WTC11 (cell line): Measurements from ENCODE around the gene CDH13.

Source experiments
- CTCF ChIP-seq: fragments of 200-600 bp; IDR thresholded peaks from 2 replicates; pipeline ENCODE4 v1.8.0; 2022; ENCODE audit warnings: antibody characterized with exemption
- E2F1 ChIP-seq: sonication (generic); formaldehyde crosslinking; IDR thresholded peaks from 2 replicates; pipeline ENCODE4 v1.8.0; 2022; ENCODE audit warnings: mild to moderate bottlenecking, missing genetic modification reagents
- ESRRA ChIP-seq: sonication (generic); formaldehyde crosslinking; IDR thresholded peaks from 2 replicates; pipeline ENCODE4 v1.8.1; 2022; ENCODE audit warnings: mild to moderate bottlenecking, missing genetic modification reagents, borderline replicate concordance
- ETV6 ChIP-seq: sonication (generic); formaldehyde crosslinking; IDR thresholded peaks from 2 replicates; pipeline ENCODE4 v1.8.1; 2022; ENCODE audit warnings: mild to moderate bottlenecking, missing genetic modification reagents
- HMGXB4 ChIP-seq: sonication (generic); formaldehyde crosslinking; IDR thresholded peaks from 2 replicates; pipeline ENCODE4 v1.8.1; 2023; ENCODE audit warnings: mild to moderate bottlenecking, moderate library complexity, missing genetic modification reagents
- JAZF1 ChIP-seq: fragments of 250-450 bp; sonication (Bioruptor Pico); IDR thresholded peaks from 2 replicates; pipeline ENCODE4 v1.9.0; 2021; ENCODE audit warnings: moderate library complexity, mild to moderate bottlenecking, inconsistent platforms
- NR1H2 ChIP-seq: sonication (generic); formaldehyde crosslinking; IDR thresholded peaks from 2 replicates; pipeline ENCODE4 v1.9.0; 2021; ENCODE audit warnings: mild to moderate bottlenecking, moderate library complexity, missing genetic modification reagents
- PREB ChIP-seq: sonication (generic); formaldehyde crosslinking; IDR thresholded peaks from 2 replicates; pipeline ENCODE4 v1.8.1; 2022; ENCODE audit warnings: mild to moderate bottlenecking, missing genetic modification reagents, moderate library complexity, borderline replicate concordance
- RELA ChIP-seq: sonication (generic); formaldehyde crosslinking; IDR thresholded peaks from 2 replicates; pipeline ENCODE4 v1.8.1; 2022; ENCODE audit warnings: missing genetic modification reagents, mild to moderate bottlenecking, borderline replicate concordance
- TCF7 ChIP-seq: sonication (generic); formaldehyde crosslinking; IDR thresholded peaks from 2 replicates; pipeline ENCODE4 v1.8.0; 2022; ENCODE audit warnings: mild to moderate bottlenecking, low read depth, missing genetic modification reagents, moderate library complexity
- TEAD1 ChIP-seq: sonication (generic); formaldehyde crosslinking; IDR thresholded peaks from 2 replicates; pipeline ENCODE4 v1.8.0; 2022; ENCODE audit warnings: mild to moderate bottlenecking, missing genetic modification reagents
- ZNF121 ChIP-seq: sonication (generic); formaldehyde crosslinking; IDR thresholded peaks from 2 replicates; pipeline ENCODE4 v1.8.0; 2023; ENCODE audit warnings: missing genetic modification reagents

GRCh38 chr16:82772215-82772614 is 145.4 kb downstream of the CDH13 start:
- TF ChIP-seq ETV6 (CRISPR knock-in tag) (no peak), CTCF (no peak), E2F1 (CRISPR knock-in tag) (no peak), TEAD1 (CRISPR knock-in tag) (no peak), RELA (CRISPR knock-in tag) (no peak), HMGXB4 (CRISPR knock-in tag) (no peak), TCF7 (no peak), JAZF1 (CRISPR knock-in tag) (no peak), PREB (CRISPR knock-in tag) (no peak), ESRRA (CRISPR knock-in tag) (no peak), ZNF121 (CRISPR knock-in tag) (no peak), NR1H2 (CRISPR knock-in tag) (no peak)
